Measurements from ENCODE around the gene DNASE1. TPM values are rescaled to one million over a fixed set of nuclear protein-coding genes. Genes with fewer than 3 reads are reported as not detected.

Gene DNASE1
- total RNA-seq, 1 donor from 2014 or later: 14.3 TPM

DNA sequence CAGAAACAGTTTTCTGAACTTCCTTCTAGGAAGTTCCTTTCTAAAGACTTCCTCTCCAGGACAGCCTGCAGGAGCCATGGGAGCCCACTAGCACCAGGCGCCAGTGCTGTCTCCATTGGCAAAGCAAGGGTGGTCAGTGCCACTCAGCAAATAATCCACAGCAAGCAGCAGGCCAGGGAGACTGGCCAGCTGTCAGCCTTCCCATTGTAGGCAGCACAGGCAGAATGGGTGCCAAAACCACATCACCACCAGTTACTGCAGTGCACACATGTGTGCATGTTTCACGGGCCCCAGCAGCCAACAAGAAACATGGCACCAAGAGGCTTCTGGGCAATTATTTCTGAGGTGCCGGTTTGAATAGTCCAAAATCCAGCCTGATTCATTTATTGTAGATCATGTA lies 26.7 kb downstream of the DNASE1 start:
- intact Hi-C loops (cut with DNase I): no loop called here
- Histone ChIP-seq H3K27ac (no peak overlapping the region), H3K36me3 (peaks cover 81% of the 10 kb centered on the region), H3K9me3 (no peaks in the 10 kb centered on the region), H3K4me1 (no peaks in the 10 kb centered on the region), H3K4me3 (no peak overlapping the region), H3K27me3 (ENCODE audit: low read depth) (no peaks in the 10 kb centered on the region)
- ATAC-seq (no peak), DNase-seq (no peak)
- TF ChIP-seq, protein P1, sequence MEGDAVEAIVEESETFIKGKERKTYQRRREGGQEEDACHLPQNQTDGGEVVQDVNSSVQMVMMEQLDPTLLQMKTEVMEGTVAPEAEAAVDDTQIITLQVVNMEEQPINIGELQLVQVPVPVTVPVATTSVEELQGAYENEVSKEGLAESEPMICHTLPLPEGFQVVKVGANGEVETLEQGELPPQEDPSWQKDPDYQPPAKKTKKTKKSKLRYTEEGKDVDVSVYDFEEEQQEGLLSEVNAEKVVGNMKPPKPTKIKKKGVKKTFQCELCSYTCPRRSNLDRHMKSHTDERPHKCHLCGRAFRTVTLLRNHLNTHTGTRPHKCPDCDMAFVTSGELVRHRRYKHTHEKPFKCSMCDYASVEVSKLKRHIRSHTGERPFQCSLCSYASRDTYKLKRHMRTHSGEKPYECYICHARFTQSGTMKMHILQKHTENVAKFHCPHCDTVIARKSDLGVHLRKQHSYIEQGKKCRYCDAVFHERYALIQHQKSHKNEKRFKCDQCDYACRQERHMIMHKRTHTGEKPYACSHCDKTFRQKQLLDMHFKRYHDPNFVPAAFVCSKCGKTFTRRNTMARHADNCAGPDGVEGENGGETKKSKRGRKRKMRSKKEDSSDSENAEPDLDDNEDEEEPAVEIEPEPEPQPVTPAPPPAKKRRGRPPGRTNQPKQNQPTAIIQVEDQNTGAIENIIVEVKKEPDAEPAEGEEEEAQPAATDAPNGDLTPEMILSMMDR (IDR thresholded peaks at IDR 0.05): no peak

DNA sequence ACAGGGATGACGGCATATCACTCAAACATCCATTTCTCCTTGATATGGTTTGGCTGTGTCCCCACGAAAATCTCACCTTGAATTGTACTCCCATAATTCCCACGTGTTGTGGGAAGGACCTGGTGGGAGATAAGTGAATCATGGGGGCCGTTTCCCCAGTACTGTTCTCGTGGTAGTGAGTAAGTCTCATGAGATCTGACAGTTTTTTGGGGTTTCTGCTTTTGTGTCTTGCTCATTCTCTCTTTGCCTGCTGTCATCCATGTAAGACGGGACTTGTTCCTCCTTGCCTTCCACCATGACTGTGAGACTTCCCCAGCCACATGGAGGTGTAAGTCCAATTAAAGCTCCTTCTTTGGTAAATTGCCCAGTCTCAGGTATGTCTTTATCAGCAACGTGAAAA lies 32.5 kb downstream of the DNASE1 start:
- no peak overlapping the region for H3K4me3 ChIP-seq
- peaks cover 12% of the 10 kb centered on the region for H3K4me1 ChIP-seq
- ATAC-seq (no peak), DNase-seq (no peak)
- H3K27ac ChIP-seq: no peak overlapping the region
- intact Hi-C loops (cut with DNase I): no loop called here
- TF ChIP-seq, protein P1 (IDR thresholded peaks at IDR 0.05): no peak
- no peaks in the 10 kb centered on the region for H3K27me3 ChIP-seq (ENCODE audit: low read depth)
- peaks cover 64% of the 10 kb centered on the region for H3K36me3 ChIP-seq
- H3K9me3 ChIP-seq: no peaks in the 10 kb centered on the region

DNA sequence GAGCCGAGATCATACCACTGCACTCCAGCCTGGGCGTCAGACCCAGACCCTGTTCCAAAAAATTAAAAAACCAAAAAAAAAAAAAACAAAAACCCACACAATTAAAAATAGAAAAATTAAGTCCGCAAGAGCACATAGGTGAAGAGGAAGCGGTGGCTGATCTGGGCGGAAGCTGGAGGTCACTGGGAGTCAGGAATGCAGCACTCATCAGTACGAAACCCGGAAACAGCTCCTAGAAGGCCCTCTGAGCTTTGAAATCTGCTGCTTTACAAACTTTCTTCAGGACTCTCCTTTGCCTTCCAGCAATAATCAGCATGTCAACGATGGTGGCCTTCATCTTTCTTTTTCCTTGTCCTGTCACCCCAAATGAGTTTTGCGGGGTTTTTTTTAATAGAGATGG lies 33.3 kb downstream of the DNASE1 start:
- no peak for DNase-seq
- Histone ChIP-seq H3K27me3 (ENCODE audit: low read depth) (no peaks in the 10 kb centered on the region), H3K27ac (no peak overlapping the region), H3K36me3 (peaks cover 57% of the 10 kb centered on the region), H3K9me3 (no peaks in the 10 kb centered on the region), H3K4me3 (no peak overlapping the region), H3K4me1 (peaks cover 12% of the 10 kb centered on the region)
- TF ChIP-seq, protein P1 (IDR thresholded peaks at IDR 0.05): no peak
- intact Hi-C loops (cut with DNase I): no loop called here
- ATAC-seq: no peak

DNA sequence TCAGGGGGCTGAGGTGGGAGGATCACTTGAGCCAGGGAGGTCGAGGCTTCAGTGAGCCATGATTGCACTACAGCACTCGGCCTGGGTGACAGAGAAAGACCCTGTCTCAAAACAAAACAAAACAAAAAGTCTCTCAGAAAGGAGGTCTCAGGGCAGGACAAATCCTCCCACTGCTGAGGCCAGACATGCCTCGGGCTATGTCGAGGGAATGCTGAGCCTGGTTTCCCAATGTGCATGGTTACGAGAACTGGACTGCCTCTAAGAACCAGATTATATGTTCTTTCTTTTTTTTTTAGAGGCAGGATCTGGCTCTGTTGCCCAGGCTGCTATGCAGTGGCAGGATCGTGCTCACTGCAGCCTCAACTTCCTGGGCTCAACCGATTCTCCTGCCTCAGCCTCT lies 35.2 kb downstream of the DNASE1 start:
- ATAC-seq (no peak), DNase-seq (no peak)
- Histone ChIP-seq H3K27ac (no peak overlapping the region), H3K27me3 (ENCODE audit: low read depth) (no peaks in the 10 kb centered on the region), H3K9me3 (no peaks in the 10 kb centered on the region), H3K36me3 (peaks cover 39% of the 10 kb centered on the region), H3K4me3 (no peak overlapping the region), H3K4me1 (peaks cover 12% of the 10 kb centered on the region)
- intact Hi-C loops (cut with DNase I): no loop called here
- TF ChIP-seq, protein P1 (IDR thresholded peaks at IDR 0.05): no peak

DNA sequence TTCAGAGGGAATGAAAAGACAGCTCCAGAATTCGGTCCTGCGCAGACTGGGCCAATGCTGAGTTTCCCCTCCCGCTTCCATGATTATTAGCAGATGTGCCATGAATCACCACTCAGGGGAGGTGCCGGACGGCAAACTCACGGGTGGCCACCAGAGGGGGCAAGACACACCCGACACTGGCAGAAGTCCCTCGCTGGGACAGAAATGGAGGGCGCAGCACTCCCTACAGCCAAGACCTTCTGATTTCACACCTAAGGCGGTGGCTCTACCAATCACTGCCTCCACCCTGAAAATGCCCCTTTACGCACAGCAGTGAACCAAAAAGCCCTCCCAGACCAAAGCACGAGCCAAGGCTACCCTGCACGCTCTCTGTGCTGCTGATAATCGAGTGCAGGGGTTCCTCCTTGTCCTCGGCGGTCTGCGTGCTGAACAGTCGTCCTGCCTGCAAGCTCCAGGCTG lies 36.0 kb downstream of the DNASE1 start:
- peak overlapping the region; percentile 44 for H3K4me3 ChIP-seq
- no peaks in the 10 kb centered on the region for H3K9me3 ChIP-seq
- peaks cover 12% of the 10 kb centered on the region for H3K4me1 ChIP-seq
- ATAC-seq: peak; percentile 96 to 97
- H3K36me3 ChIP-seq: peaks cover 32% of the 10 kb centered on the region
- TF ChIP-seq, protein P1 (IDR thresholded peaks at IDR 0.05): peak; percentile 96
- peak; percentile 87 for DNase-seq
- no peaks in the 10 kb centered on the region for H3K27me3 ChIP-seq (ENCODE audit: low read depth)
- H3K27ac ChIP-seq: peak overlapping the region; percentile 57
- intact Hi-C loops (cut with DNase I): no loop called here
